A549 (cell line): Measurements from ENCODE around the gene SPTLC3. TPM values are rescaled to one million over a fixed set of nuclear protein-coding genes. Genes with fewer than 3 reads are reported as not detected.
A peak's percentile ranks its signal among the peaks of the same experiment; 100 is the strongest.

Experiments used
- ATAC-seq, 2 experiments: fragments of 200-7000 bp in 1 of 2; fragments of >200 bp in 1 of 2; cut with Nextera tagmentation in 1 of 2; cut with Tn5 transposase in 1 of 2; 3 replicates each; pipeline versions ENCODE4 v1.8.0 to v1.9.1; 2018 to 2020; ENCODE audit warnings: mild to moderate bottlenecking in 1 of 2, moderate library complexity in 1 of 2
- CTCF ChIA-PET: fragments of 300-600 bp; sonication (Branson Sonifier 250); formaldehyde crosslinking; extraction: SDS; loops from one replicate; lab custom pipeline; 2021; ENCODE audit warnings: antibody characterized with exemption, inconsistent platforms; lab: Yijun Ruan, JAX
- POLR2A ChIA-PET: fragments of 350-600 bp; formaldehyde crosslinking; extraction: SDS; loops from one replicate; lab custom pipeline; 2021; ENCODE audit warnings: antibody characterized with exemption, inconsistent platforms; lab: Yijun Ruan, JAX
- DNase-seq, 2 experiments: peaks; one replicate each; pipeline versions ENCODE4 v3.0.0 to v3.0.0-alpha.2; 2011 to 2016; ENCODE audit warnings: low read depth in 1 of 2, low spot score in 1 of 2
- FAIRE-seq: peaks from 2 replicates; lab custom pipeline; 2011; peaks lifted over from hg19 to GRCh38; lab: Jason Lieb, UNC
- H3K27ac ChIP-seq, 2 experiments: fragments of >200 bp; sonication (Bioruptor Twin); formaldehyde crosslinking; 3 replicates each; pipeline ENCODE4 v1.5.1; 2016 to 2017
- H3K4me1 ChIP-seq: fragments of >200 bp; sonication (Bioruptor Twin); formaldehyde crosslinking; 3 replicates; pipeline ENCODE4 v1.6.1; 2016
- H3K4me2 ChIP-seq: fragments of >200 bp; sonication (Bioruptor Twin); formaldehyde crosslinking; 3 replicates; pipeline ENCODE4 v1.6.1; 2016
- H3K4me3 ChIP-seq: fragments of >200 bp; sonication (Bioruptor Twin); formaldehyde crosslinking; 3 replicates; pipeline ENCODE4 v1.5.1; 2016
- H3K9me3 ChIP-seq: fragments of >200 bp; sonication (Bioruptor Twin); formaldehyde crosslinking; 3 replicates; pipeline ENCODE4 v1.6.1; 2016
- ATOH8 ChIP-seq: fragments of 250-450 bp; sonication (Bioruptor Pico); IDR thresholded peaks from 2 replicates; pipeline ENCODE4 v1.5.0; 2020; ENCODE audit warnings: low read depth, mild to moderate bottlenecking, moderate library complexity
- BHLHE40 ChIP-seq: IDR thresholded peaks from 2 replicates; pipeline ENCODE4 v1.6.1; 2012; ENCODE audit warnings: low read depth, low read length, inconsistent platforms
- CBX2 ChIP-seq: fragments of 200-600 bp; sonication (generic); IDR thresholded peaks from 2 replicates; pipeline ENCODE4 v1.6.1; 2016; ENCODE audit warnings: low read depth, mild to moderate bottlenecking, borderline replicate concordance
- CEBPB ChIP-seq, 2 experiments: fragments of >200 bp in 1 of 2; sonication (Bioruptor Twin) in 1 of 2; formaldehyde crosslinking in 1 of 2; IDR thresholded peaks; 2 replicates each; pipeline ENCODE4 v1.6.1; 2012 to 2016
- CTCF ChIP-seq: fragments of >200 bp; sonication (Bioruptor Twin); formaldehyde crosslinking; IDR thresholded peaks from 3 replicates; pipeline ENCODE4 v1.5.1; 2016
- ELK1 ChIP-seq: fragments of 150-350 bp; IDR thresholded peaks from 2 replicates; pipeline ENCODE4 v1.6.1; 2014; ENCODE audit warnings: low read depth, mild to moderate bottlenecking, low read length
- FOSB ChIP-seq: fragments of 250-450 bp; sonication (Bioruptor Pico); IDR thresholded peaks from 2 replicates; pipeline ENCODE4 v1.5.0; 2020; ENCODE audit warnings: mild to moderate bottlenecking, moderate library complexity
- FOXS1 ChIP-seq: fragments of 250-450 bp; sonication (Bioruptor Pico); IDR thresholded peaks from 2 replicates; pipeline ENCODE4 v1.5.0; 2020; ENCODE audit warnings: mild to moderate bottlenecking, moderate library complexity
- GATA3 ChIP-seq: IDR thresholded peaks from 2 replicates; pipeline ENCODE4 v1.6.1; 2012; ENCODE audit warnings: borderline replicate concordance
- HES2 ChIP-seq: fragments of >200 bp; sonication (Bioruptor Twin); formaldehyde crosslinking; IDR thresholded peaks from 2 replicates; pipeline ENCODE4 v1.6.1; 2016
- HOXA7 ChIP-seq: fragments of 250-450 bp; sonication (Bioruptor Pico); IDR thresholded peaks from 2 replicates; pipeline ENCODE4 v1.5.0; 2020; ENCODE audit warnings: mild to moderate bottlenecking, moderate library complexity
- JUN ChIP-seq, 2 experiments: fragments of >200 bp; sonication (Bioruptor Twin); formaldehyde crosslinking; IDR thresholded peaks; 2 replicates in 1 of 2; 3 replicates in 1 of 2; pipeline ENCODE4 v1.6.1; 2016 to 2017
- MAX ChIP-seq: IDR thresholded peaks from 2 replicates; pipeline ENCODE4 v1.6.1; 2012
- MAZ ChIP-seq: fragments of 150-350 bp; IDR thresholded peaks from 2 replicates; pipeline ENCODE4 v1.6.1; 2014; ENCODE audit warnings: antibody characterized with exemption, low read depth, low read length, borderline replicate concordance
- MYC ChIP-seq: IDR thresholded peaks from 2 replicates; pipeline ENCODE4 v1.6.1; 2012; ENCODE audit warnings: mild to moderate bottlenecking, inconsistent platforms, low read length, improper control_type of control experiment, borderline replicate concordance
- PHF8 ChIP-seq: fragments of 200-600 bp; sonication (generic); IDR thresholded peaks from 2 replicates; pipeline ENCODE4 v1.6.1; 2016; ENCODE audit warnings: low read depth, mild to moderate bottlenecking, antibody characterized with exemption, moderate library complexity, borderline replicate concordance
- POLR2A ChIP-seq: IDR thresholded peaks from 2 replicates; pipeline ENCODE4 v1.6.1; 2012; ENCODE audit warnings: mild to moderate bottlenecking, low read length
- RAD21 ChIP-seq, 2 experiments: fragments of >200 bp in 1 of 2; sonication (Bioruptor Twin) in 1 of 2; formaldehyde crosslinking in 1 of 2; IDR thresholded peaks in 1 of 2; conservative IDR thresholded peaks in 1 of 2; 2 replicates in 1 of 2; 3 replicates in 1 of 2; pipeline ENCODE4 v1.6.1; 2012 to 2018; ENCODE audit warnings: inconsistent platforms in 1 of 2
- RNF2 ChIP-seq: fragments of 200-600 bp; sonication (generic); IDR thresholded peaks from 2 replicates; pipeline ENCODE4 v1.6.1; 2016; ENCODE audit warnings: low read depth, mild to moderate bottlenecking, antibody characterized with exemption, moderate library complexity, borderline replicate concordance
- TP53 ChIP-seq: fragments of 250-450 bp; sonication (Bioruptor Pico); IDR thresholded peaks from 2 replicates; pipeline ENCODE4 v1.5.0; 2021; ENCODE audit warnings: mild to moderate bottlenecking, moderate library complexity
- ZFP36 ChIP-seq: fragments of 450-650 bp; IDR thresholded peaks from 2 replicates; pipeline ENCODE4 v1.6.1; 2014; ENCODE audit warnings: borderline replicate concordance; ENCODE audit not compliant: partially characterized antibody
- ZNF302 ChIP-seq: fragments of 250-450 bp; sonication (Bioruptor Pico); IDR thresholded peaks from 2 replicates; pipeline ENCODE4 v1.9.0; 2021; ENCODE audit warnings: inconsistent platforms, mild to moderate bottlenecking, moderate library complexity
- WGBS: methylation state at CpG from one replicate; pipeline ENCODE4 v1.1.6; 2017; ENCODE audit errors: missing lambda C conversion rate; 5-methylcytosine and 5-hydroxymethylcytosine counted together
- polyA plus RNA-seq, 4 experiments: library from polyadenylated mRNA; depleted of rRNA in 3 of 4; stranded (reverse); fragments of >200 nt; fragmentation: RNase III in 1 of 4; extraction: RNeasy Plus Mini Kit Qiagen cat#74134 plus additional on column Dnase treatment in 1 of 4; gene quantifications; 2 replicates in 3 of 4; 3 replicates in 1 of 4; pipeline ENCODE4 v1.2.3, GENCODE V29; 2011 to 2017

SPTLC3 gene
- polyA plus RNA-seq, 2 of the 4 experiments (the other 2 are of a cell fraction) = 0.10 to 0.57 TPM

DNA sequence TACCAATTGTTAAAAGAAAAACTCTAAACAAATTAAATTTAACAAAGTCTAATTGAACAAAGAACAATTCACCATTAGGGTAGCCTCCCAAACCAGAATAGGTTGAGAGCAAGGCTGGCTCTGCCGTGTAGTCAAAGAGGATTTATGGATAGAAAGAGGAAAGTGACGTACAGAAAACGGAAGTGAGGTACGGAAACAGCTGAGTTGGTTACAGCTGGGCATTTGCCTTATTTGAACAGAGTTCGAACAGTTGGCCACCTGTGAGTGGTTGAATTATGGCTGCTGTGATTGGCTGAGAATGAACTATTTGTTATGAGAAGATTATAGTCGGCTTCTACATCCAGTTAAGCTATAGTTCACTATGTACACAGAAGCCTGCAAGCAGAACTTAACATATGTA, 193.8 kb downstream of the SPTLC3 start:
- no peaks in the 10 kb centered on the region for H3K9me3 ChIP-seq
- H3K27ac ChIP-seq = no peak overlapping the region
- H3K4me1 ChIP-seq = no peaks in the 10 kb centered on the region
- no peak for DNase-seq
- ATAC-seq = no peak
- ChIA-PET POLR2A (no interaction called here), CTCF (interaction anchor here (0.5 to 1.3 kb wide), 3 partner anchors 69 to 344 kb away, joined by 3 to 9 read pairs (median 3); no protein-coding TSS in a partner anchor)
- TF ChIP-seq MAZ = no peak
- no peak for TF ChIP-seq CEBPB (IDR thresholded peaks at IDR 0.05)
- TF ChIP-seq ATOH8 (CRISPR knock-in tag) = no peak
- TF ChIP-seq FOXS1 = no peak
- TF ChIP-seq FOSB (CRISPR knock-in tag) = no peak
- TF ChIP-seq HOXA7 = no peak
- no peak for TF ChIP-seq RAD21 (conservative IDR thresholded peaks at IDR 0.05 in 1 of 2, IDR thresholded peaks at IDR 0.05 in 1 of 2)
- TF ChIP-seq JUN (IDR thresholded peaks at IDR 0.05) = no peak
- TF ChIP-seq CBX2 = no peak
- TF ChIP-seq CTCF = no peak
- TF ChIP-seq ZFP36 = no peak
- no peak for TF ChIP-seq BHLHE40
- TF ChIP-seq GATA3 = no peak
- 62% methylated on average over 6 of the region's 6 CpGs for WGBS
- H3K4me3 ChIP-seq = no peak overlapping the region
- H3K4me2 ChIP-seq = no peak overlapping the region
- no peak for FAIRE-seq

GRCh38 chr20:13205425-13205824, 196.7 kb downstream of the SPTLC3 start:
- ATAC-seq = 0 out of 6 replicates have a peak, but pooled peaks of 1 of the 2 experiments have one; percentile 30
- TF ChIP-seq MAX (no peak), ZNF302 (CRISPR knock-in tag) (no peak), ELK1 (no peak), HES2 (no peak), POLR2A (no peak), TP53 (CRISPR knock-in tag) (no peak), MYC (no peak), MAZ (no peak), RNF2 (no peak), PHF8 (no peak)
- DNase-seq = no peak
- POLR2A ChIA-PET = no interaction called here
- CTCF ChIA-PET = interaction anchor here (0.9 kb wide), 1 partner anchor 8 kb away, joined by 3 read pairs; no protein-coding TSS in a partner anchor
- Histone ChIP-seq H3K4me1 (no peaks in the 10 kb centered on the region), H3K9me3 (no peaks in the 10 kb centered on the region), H3K4me2 (no peak overlapping the region), H3K27ac (no peak overlapping the region), H3K4me3 (no peak overlapping the region)
- WGBS = 17% methylated on average over 4 of the region's 4 CpGs
- no peak for FAIRE-seq
